Fibroblast of upper back skin (primary cell): ENCODE data around the gene RIBC2.
"Not testable (repeated sequence)": the region's sequence is repeated elsewhere in the genome, so short reads cannot be mapped to it uniquely, and the experiment has no call there.

Source experiments
- DNase-seq: peaks from one replicate; pipeline ENCODE4 v3.0.0-alpha.2; 2013

The RIBC2 gene

DNA sequence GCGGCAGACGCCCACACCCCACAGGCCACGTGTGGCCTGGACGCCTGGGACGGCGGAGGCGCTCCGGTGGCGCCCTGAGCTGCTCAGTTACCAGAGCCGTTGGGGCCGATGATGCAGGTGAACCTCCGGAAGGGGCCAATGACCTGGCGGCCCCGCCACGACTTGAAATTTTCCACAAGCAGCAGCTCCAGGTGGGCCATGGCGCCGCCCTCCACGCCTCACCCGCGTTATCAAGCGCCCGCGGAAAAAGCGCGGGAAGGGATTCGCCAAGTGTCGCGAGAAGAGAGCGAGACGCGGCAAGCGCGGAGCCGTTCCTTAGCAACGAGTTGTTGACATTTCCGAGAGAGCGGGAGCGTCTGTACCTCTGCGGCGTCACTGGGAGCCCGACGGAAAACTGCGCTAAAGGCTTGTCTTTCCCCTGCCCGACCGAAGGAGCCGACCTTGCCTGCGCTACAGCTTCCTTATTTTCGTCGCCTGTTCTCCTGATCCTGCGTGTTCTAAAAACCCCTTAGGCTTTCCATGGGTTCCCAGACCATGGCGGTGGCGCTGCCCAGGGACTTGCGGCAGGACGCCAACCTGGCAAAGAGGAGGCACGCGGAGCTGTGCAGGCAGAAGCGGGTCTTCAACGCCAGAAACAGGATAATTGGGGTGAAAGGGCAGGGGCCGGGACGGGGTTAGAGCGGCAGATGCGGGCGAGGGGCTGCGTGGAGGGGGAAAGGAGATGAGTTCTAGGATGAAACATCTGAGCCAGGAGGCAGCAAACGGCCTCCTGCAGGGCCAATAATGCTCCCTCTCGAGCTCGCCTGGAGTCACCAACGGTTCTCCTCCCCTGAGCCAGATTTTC, at the start of gene RIBC2, which contains the start of gene SMC1B:
RIBC2 (plus strand) TSS at position 326 of the 844 bp plus-strand sequence; CDS start at position 520, 194 bp downstream.
SMC1B (minus strand) TSS at position 232 of the 844 bp plus-strand sequence; CDS start at position 200, 32 bp downstream.
- DNase-seq, result peak; percentile 84

GRCh38 chr22:45366713-45367112, 46.8 kb upstream of the RIBC2 start:
- no peak for DNase-seq

DNA sequence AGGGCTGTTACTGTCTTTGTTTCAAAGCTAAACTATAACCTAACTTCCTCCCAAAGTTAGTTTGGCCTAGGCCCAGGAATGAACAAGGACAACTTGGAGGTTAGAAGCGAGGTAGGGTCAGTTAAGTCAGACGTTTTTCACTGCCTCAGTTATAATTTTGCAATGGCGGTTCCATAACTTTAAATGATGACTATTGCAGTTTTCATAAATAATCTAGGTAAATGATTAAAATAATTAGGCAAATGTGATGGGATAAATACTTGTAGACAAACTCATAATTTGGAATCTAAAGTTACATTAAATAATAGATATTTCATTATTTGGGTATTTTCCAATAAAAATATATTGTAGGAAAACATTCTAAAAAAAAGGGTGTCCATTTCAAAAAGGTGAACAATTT, 39.9 kb upstream of the RIBC2 start:
- DNase-seq, result not testable (repeated sequence)

DNA sequence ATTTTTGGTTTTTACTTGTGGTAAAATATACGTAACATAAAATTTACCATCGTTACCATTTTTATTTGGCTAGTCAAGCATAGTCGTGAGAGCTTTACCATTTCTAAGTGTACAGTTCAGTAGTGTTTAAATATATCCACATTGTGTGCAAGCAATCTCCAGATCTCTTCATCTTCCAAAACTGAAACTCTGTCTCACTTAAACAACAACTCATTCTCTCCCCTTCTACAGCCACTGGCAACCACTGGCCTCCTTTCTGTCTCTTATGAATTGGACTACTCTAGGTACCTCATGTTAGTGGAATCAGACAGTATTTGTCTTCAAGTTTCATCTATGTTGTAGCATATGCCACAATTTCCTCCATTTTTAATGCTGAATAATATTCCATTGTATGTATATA, 37.5 kb upstream of the RIBC2 start:
- no peak for DNase-seq

GRCh38 chr22:45376703-45377102, 36.8 kb upstream of the RIBC2 start:
- DNase-seq, result no peak

DNA sequence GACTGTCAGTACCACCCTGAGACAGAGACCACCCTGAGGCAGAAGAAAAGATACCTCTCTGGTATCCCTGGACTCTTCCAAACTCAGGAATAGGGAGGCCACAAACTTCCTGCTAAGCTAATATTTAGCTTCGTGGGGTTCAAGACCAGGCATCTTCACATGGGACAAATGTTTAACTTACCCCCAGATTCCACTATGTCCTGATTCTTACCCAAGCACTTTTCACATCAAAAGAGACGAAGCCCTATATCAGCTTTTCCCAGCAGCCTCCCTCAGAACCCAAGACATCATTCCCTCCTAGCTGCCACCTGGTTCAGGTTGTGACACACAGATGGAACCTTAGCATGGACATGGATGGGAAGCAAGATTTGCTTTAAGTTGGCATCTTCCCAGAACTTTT, 32.1 kb upstream of the RIBC2 start:
- DNase-seq, result no peak

GRCh38 chr22:45389546-45389945, 23.9 kb upstream of the RIBC2 start:
- no peak for DNase-seq

GRCh38 chr22:45397806-45398205, 15.7 kb upstream of the RIBC2 start:
- no peak for DNase-seq

GRCh38 chr22:45398214-45398613, 15.3 kb upstream of the RIBC2 start:
- DNase-seq, result no peak

DNA sequence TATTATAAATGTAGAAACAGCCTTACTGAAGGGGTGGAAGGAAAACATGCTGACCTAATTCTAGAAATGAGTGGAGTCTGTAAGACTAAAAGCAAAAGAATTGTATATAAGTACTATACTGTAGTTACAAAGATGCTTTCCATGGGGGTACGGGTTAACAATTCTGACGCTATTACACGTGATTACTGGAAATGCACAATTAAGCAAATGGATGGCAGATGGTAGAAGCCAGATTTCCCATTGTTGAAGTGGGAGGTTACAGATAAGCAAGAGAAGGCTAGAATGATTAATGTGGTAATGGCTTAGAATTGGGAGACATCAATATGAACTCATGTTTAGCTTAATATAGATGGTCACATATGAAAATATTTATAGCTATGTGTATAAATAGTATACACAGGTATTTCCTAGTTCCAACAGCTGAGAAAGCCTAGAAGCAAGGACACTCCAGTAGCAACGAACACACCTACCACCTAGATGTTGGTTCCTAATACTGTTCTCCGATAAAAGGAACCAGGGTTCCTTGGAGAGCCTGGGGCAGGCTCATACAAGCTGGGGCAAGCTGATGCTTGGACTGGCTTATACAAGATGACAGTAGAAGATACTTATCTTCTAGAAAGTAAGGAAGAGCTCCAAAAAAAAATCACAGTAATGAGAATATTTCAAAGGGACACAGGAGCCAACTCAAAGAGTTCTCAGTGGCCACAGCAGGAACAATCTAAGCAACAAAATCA, 13.6 kb upstream of the RIBC2 start:
- no peak for DNase-seq

GRCh38 chr22:45402466-45402985, 11.0 kb upstream of the RIBC2 start:
- DNase-seq, result no peak

DNA sequence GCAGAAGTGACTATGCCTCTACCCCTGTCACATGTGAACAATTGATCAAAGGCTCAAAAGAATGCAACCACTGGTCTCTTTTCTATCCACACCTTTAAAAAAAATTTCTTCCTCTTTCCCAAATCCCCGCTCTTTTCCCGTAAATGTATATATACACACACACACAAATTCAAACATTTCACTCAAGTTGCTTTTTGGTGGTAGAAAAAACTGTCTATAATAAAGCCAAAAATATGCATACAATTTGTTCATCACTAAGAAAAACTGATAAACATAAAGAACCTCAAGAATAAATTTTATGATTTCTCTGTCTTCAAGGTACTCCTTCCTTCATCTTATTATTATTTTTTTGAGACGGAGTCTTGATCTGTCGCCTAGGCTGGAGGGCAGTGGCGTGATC, 5.7 kb upstream of the RIBC2 start:
- no peak for DNase-seq

DNA sequence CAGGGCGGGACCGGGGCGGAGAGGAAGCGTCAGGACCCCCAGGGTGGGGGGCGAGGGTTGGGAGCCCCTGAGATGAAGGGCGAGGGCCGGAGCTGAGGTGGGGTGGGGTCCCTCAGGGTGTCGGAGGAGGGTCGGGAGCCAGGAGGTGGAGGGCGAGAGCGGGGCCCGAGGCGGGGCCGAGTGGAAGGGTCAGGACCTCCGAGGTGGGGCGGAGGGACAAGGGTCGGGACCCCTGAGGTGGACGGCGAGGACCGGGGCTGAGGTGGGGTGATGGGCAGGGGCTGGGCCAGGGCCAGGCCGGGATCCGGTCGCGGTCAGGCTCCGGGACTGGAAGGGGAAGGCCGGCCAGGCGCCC, 503 bp upstream of the RIBC2 start:
- no peak for DNase-seq

DNA sequence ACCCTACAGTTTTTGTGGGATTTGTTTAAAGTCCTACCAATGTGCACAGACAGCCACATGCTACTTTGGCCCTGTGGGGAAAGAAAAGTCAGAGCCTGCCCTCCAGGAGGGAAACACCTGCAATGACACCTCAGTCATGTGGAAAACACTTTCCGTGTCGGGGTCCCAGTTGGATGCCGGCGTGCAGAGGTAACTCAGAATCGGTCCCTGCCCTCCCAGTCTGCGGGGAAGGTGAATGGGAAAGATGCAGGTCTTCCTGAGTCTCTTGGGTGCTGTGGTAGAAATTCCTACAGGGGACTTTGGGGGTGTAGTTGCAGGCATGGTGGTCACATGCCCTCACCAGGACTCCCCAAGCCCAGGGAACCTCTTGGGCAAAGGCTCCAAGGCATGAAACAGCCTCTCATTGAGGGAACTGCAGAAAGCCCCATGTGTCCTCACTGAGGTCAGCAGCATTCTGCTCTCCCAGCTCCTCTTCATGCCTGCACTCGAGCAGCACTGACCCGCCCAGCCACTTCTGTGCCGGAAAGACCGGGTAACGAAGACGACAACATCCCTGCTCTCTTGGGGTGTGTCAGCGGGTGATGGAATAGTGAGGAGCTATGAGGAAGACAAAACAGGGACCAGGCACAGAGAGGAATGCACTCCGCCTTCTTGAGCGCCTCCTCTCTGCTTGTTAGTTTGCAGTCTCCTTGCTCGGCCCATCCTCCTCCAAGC, 4.7 kb downstream of the RIBC2 start:
- DNase-seq, result no peak

- DNase-seq, result no peak
Measured at GRCh38 chr22:45418770-45419138, 5.3 kb downstream of the RIBC2 start.

DNA sequence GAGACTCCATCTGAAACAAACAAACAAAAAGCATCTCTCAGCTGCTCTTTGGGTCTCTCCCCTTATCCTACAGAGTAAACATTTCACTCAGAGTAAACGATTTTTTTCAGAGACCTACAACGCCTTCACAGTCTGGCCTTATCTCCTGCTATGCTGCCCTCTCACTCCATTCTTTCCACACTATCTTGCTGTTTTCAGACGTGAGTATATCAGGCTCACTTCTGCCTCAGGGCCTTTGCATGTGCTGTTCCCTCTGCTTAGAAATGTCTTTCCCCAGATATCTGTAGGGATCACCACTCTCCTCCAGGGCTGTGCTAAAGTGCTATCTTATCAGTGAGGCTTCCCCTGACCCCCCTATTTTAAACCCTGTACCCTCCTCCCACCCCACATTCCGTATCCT, 6.5 kb downstream of the RIBC2 start:
- DNase-seq, result no peak

DNA sequence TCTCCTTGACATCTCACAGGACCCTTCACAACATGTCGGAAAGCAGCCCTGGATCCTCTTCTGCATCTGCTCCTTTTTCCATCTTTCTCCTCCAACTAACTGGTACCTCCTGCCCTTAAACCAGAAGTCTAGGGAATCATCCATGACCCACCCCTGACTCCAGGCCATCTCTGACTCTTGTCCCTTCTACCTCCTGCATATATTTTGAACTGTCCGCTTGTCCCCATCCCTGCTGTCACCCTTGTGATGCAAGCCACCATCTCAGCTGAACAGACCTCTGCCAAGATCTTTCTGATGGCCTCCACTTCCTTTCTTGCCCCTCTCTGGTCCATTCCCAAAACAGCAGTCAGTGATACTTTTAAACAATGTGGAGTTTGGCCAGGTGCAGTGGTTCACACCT, 7.0 kb downstream of the RIBC2 start:
- no peak for DNase-seq

- no peak for DNase-seq
Measured at GRCh38 chr22:45421349-45422055, 8.0 kb downstream of the RIBC2 start.

DNA sequence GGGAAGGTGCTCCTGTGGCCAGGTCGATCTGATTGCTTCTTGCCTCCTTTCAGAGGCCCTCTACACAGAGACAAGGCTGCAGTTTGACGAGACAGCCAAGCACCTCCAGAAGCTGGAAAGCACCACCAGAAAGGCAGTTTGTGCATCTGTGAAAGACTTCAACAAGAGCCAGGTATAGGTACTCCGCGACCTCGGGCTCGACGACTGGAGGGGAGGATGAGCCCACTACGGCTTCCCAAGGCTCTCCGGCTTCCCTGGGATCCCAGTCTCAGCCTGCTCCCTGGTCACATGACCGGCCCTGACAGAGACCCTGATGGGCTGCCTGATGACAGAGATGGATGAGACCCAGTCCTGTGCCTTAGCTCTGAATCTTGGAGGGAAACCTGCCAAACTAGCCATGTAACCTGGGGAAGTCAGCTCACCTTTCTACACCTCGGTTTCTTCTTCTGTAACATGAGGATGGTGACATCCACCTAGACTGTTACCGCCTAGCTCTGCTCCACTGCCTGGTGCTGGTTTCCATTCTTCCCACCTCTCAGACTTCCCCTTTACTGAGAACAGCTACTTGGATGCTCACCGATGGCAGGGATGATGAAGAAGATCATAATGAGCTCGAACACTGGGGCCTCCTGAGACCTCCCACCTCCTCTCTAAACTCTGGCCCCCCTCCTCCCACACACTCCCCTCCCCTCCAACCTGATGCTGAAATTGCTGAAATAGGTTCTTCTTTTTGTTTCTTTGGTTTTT, 8.9 kb downstream of the RIBC2 start:
- no peak for DNase-seq

- DNase-seq, result no peak
Measured at GRCh38 chr22:45423524-45423923, 10.0 kb downstream of the RIBC2 start.

DNA sequence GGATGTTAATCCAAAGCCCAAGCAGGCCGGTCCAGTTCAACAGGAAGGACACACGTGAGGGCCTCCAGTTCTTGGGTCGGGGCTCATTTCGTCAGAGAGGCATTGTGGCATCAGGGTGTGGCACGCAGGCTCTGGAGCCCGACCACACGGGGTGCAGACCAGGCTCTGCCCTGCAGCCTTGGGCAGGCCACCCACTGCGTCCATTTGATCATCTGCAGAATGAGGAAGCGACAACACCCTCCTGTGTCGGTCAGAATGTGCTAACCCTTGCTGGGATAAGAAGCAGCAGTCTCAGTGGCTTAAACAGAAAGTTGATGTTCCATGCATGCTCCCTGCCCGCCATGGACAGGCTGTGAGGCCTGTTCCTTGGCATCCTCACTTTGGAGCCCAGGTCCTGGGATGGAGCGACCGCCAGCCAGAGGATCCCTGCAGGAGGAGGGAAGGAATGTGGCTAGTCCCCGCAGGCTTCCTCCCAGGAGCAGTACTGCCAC, 10.8 kb downstream of the RIBC2 start:
- DNase-seq, result no peak

- DNase-seq, result peak; percentile 25
Measured at GRCh38 chr22:45425101-45425500, 11.6 kb downstream of the RIBC2 start.
